ENCODE measurements around the gene VIPR1. TPM values are rescaled to one million over a fixed set of nuclear protein-coding genes. Genes with fewer than 3 reads are reported as not detected.

Gene VIPR1
- total and polyA plus RNA-seq, 8 donors = 2.2 to 170 (median 10.1) TPM

GRCh38 chr3:42510325-42510724, 7.9 kb downstream of the VIPR1 start:
- DNase-seq = peak in 1 of 2 donors; percentile 51
- WGBS, 5 donors = 51 to 74% (median 66%) methylated on average over 4 of the region's 4 CpGs
- intact Hi-C loops (cut with DNase I; ENCODE audit: low total_unique reads) = no loop called here
- Histone ChIP-seq H3K27ac (no peak overlapping the region), H3K4me1 (peaks cover 12 to 48% (median 17%) of the 10 kb centered on the region in 4 donors), H3K4me3 (no peak overlapping the region), H3K27me3 (no peaks in the 10 kb centered on the region), H3K9me3 (no peaks in the 10 kb centered on the region), H3K36me3 (no peaks in the 10 kb centered on the region)
- TF ChIP-seq EP300 (IDR thresholded peaks at IDR 0.05) (no peak), CTCF (IDR thresholded peaks at IDR 0.05) (no peak), POLR2A (IDR thresholded peaks at IDR 0.05) (no peak), POLR2AphosphoS5 (IDR thresholded peaks at IDR 0.05) (no peak)

- H3K27ac ChIP-seq = peak overlapping the region in 1 of 5 donors; percentile 14
- peaks cover 12 to 51% (median 24%) of the 10 kb centered on the region in 4 donors for H3K4me1 ChIP-seq
- H3K4me3 ChIP-seq = no peak overlapping the region
- H3K36me3 ChIP-seq = no peaks in the 10 kb centered on the region
- no peak for DNase-seq
- intact Hi-C loops (cut with DNase I; ENCODE audit: low total_unique reads) = no loop called here
- 74 to 89% (median 89%) methylated on average over 1 of the region's 1 CpG for WGBS, 5 donors
- no peaks in the 10 kb centered on the region for H3K27me3 ChIP-seq
- no peak for TF ChIP-seq EP300 (IDR thresholded peaks at IDR 0.05)
- TF ChIP-seq POLR2A (IDR thresholded peaks at IDR 0.05) = no peak
- no peak for TF ChIP-seq POLR2AphosphoS5 (IDR thresholded peaks at IDR 0.05)
- no peak for TF ChIP-seq CTCF (IDR thresholded peaks at IDR 0.05)
- H3K9me3 ChIP-seq = no peaks in the 10 kb centered on the region
Measured at GRCh38 chr3:42511201-42511600, 8.8 kb downstream of the VIPR1 start.

DNA sequence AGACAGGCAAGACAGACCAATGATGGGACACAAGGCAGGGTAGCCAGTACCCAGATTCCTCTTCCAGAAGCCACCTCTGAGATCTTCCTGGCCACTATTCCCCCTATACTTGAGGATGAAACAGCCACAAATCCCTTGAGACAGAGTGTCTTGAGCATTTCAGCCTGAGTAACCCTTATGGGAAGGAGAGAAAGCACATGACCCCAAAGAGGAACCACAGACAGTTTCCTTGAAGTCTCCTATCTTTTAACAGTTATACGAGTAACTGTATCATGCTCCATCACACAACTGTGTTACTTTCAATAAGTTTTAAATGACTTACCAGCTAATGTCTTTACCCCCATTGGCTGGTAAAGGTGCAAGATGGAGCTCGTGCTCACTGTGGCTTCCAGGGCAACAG, 9.3 kb downstream of the VIPR1 start:
- Histone ChIP-seq H3K9me3 (no peaks in the 10 kb centered on the region), H3K27ac (no peak overlapping the region), H3K4me1 (peaks cover 12 to 56% (median 28%) of the 10 kb centered on the region in 4 donors)

GRCh38 chr3:42513121-42513520, 10.7 kb downstream of the VIPR1 start:
- Histone ChIP-seq H3K27me3 (no peaks in the 10 kb centered on the region), H3K4me3 (no peak overlapping the region), H3K4me1 (peaks cover 12 to 50% (median 29%) of the 10 kb centered on the region in 4 donors), H3K27ac (no peak overlapping the region), H3K9me3 (no peaks in the 10 kb centered on the region), H3K36me3 (no peaks in the 10 kb centered on the region)
- no peak for TF ChIP-seq POLR2AphosphoS5 (IDR thresholded peaks at IDR 0.05)
- WGBS, 5 donors = 84 to 100% (median 98%) methylated on average over 2 to 3 of the region's 3 CpGs
- intact Hi-C loops (cut with DNase I; ENCODE audit: low total_unique reads) = no loop called here
- DNase-seq = no peak

More for the DNA sequence above, 9.3 kb downstream of the VIPR1 start:
- no peak overlapping the region for H3K4me3 ChIP-seq
- DNase-seq = no peak
- no peaks in the 10 kb centered on the region for H3K36me3 ChIP-seq
- 83 to 92% (median 90%) methylated on average over 2 of the region's 2 CpGs for WGBS, 5 donors
- no peak for TF ChIP-seq POLR2AphosphoS5 (IDR thresholded peaks at IDR 0.05)
- no peak for TF ChIP-seq CTCF (IDR thresholded peaks at IDR 0.05)
- TF ChIP-seq EP300 (IDR thresholded peaks at IDR 0.05) = no peak
- no peak for TF ChIP-seq POLR2A (IDR thresholded peaks at IDR 0.05)
- no peaks in the 10 kb centered on the region for H3K27me3 ChIP-seq
- intact Hi-C loops (cut with DNase I; ENCODE audit: low total_unique reads) = no loop called here

GRCh38 chr3:42513521-42513920, 11.1 kb downstream of the VIPR1 start:
- no peak for DNase-seq
- no peak overlapping the region for H3K27ac ChIP-seq
- peaks cover 12 to 46% (median 29%) of the 10 kb centered on the region in 4 donors for H3K4me1 ChIP-seq
- no peaks in the 10 kb centered on the region for H3K27me3 ChIP-seq
- intact Hi-C loops (cut with DNase I; ENCODE audit: low total_unique reads) = no loop called here
- 84 to 95% (median 93%) methylated on average over 4 to 6 of the region's 6 CpGs for WGBS, 5 donors
- H3K9me3 ChIP-seq = no peaks in the 10 kb centered on the region
- H3K4me3 ChIP-seq = no peak overlapping the region
- no peaks in the 10 kb centered on the region for H3K36me3 ChIP-seq
- no peak for TF ChIP-seq POLR2AphosphoS5 (IDR thresholded peaks at IDR 0.05)
- TF ChIP-seq POLR2A (IDR thresholded peaks at IDR 0.05) = no peak
- TF ChIP-seq EP300 (IDR thresholded peaks at IDR 0.05) = no peak
- TF ChIP-seq CTCF (IDR thresholded peaks at IDR 0.05) = no peak
